ENCODE results near the gene CPNE6.

Gene CPNE6

DNA sequence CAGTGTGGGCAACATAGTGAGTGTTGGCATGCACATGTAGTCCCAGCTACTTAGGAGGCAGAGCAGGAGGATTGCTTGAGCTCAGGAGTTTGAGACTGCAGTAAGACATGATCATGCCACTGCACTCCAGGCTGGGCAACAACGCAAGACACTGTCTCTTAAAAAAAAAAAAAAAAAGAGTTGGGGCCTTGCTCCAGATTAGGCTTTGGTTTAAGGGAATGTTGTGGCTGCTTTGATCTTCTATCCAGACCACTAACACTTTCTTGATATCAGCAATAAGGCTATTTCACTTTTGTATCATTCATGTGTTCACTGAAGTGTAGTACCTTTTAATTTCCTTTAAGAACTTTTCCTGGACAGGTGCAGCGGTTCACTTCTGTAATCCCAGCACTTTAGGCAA is 56.3 kb downstream of the CPNE6 start:
- WGBS: 100% methylated on average over 1 of the region's 2 CpGs
- Histone ChIP-seq H4K91ac (ENCODE audit: low read length) (no peak overlapping the region), H3K4me1 (ENCODE audit: control insufficient read depth, insufficient read depth, low read depth, low read length) (no peaks in the 10 kb centered on the region), H3K23ac (ENCODE audit: low read length in 2 of 2) (no peak overlapping the region), H3K27ac (ENCODE audit: low read length, poor library complexity, severe bottlenecking) (no peak overlapping the region), H3K4ac (ENCODE audit: low read depth in 1 of 2, low read length in 2 of 2) (no peak overlapping the region), H3K14ac (ENCODE audit: low read length in 2 of 2) (no peak overlapping the region), H3K27me3 (ENCODE audit: control insufficient read depth in 1 of 2, insufficient read depth in 1 of 2, low read length in 2 of 2) (no peaks in the 10 kb centered on the region), H2AK5ac (ENCODE audit: low read length, severe bottlenecking) (no peak overlapping the region), H3K79me1 (replicated peaks; ENCODE audit: low read length, poor library complexity, severe bottlenecking) (no peaks in the 10 kb centered on the region), H3K4me3 (ENCODE audit: insufficient read depth in 1 of 2, low read depth in 1 of 2, low read length in 2 of 2) (no peak overlapping the region), H2BK15ac (ENCODE audit: low read depth, poor library complexity, severe bottlenecking) (no peak overlapping the region), H2AFZ (ENCODE audit: low read depth, low read length) (no peak overlapping the region), H3K9me3 (ENCODE audit: control insufficient read depth, low read length) (no peaks in the 10 kb centered on the region), H2BK5ac (ENCODE audit: low read depth, low read length, poor library complexity, severe bottlenecking) (no peak overlapping the region), H2BK12ac (ENCODE audit: low read length in 2 of 2) (no peak overlapping the region), H3K18ac (ENCODE audit: low read depth in 1 of 2, low read length in 2 of 2) (no peak overlapping the region), H3K36me3 (ENCODE audit: control insufficient read depth in 1 of 2, insufficient read depth in 2 of 2, low read depth in 1 of 2, low read length in 2 of 2) (peaks cover 17 to 30% of the 10 kb centered on the region in 2 experiments), H3K4me2 (ENCODE audit: low read length, poor library complexity, severe bottlenecking) (no peak overlapping the region), H2BK120ac (ENCODE audit: low read depth, low read length) (no peak overlapping the region), H3K9ac (ENCODE audit: low read length) (no peak overlapping the region), H4K8ac (ENCODE audit: low read length) (no peak overlapping the region)
- no peak for DNase-seq

All from mesenchymal stem cell (in vitro differentiated cells and primary cell).